NCI-H2196 (cell line): Measurements from ENCODE around the gene ACTN2.
"Not testable (repeated sequence)": the region's sequence is repeated elsewhere in the genome, so short reads cannot be mapped to it uniquely, and the experiment has no call there.

Experiments
- DNase-seq: peaks from one replicate; lab custom pipeline; 2025; ENCODE audit not compliant: unreplicated experiment; lab: John Stamatoyannopoulos, UW

Gene ACTN2

GRCh38 chr1:236685917-236686814 is at the start of gene ACTN2:
Gene ACTN2, plus strand, starts transcription at chr1:236686499. Its CDS starts 175 bp downstream, at chr1:236686674.
- DNase-seq, result no peak

- no peak for DNase-seq
Measured at GRCh38 chr1:236638945-236639344, 47.4 kb upstream of the ACTN2 start.

GRCh38 chr1:236639686-236640085 is 46.6 kb upstream of the ACTN2 start:
- no peak for DNase-seq

GRCh38 chr1:236642763-236643162 is 43.5 kb upstream of the ACTN2 start:
- no peak for DNase-seq

- no peak for DNase-seq
Measured at GRCh38 chr1:236645016-236645680, 41.2 kb upstream of the ACTN2 start.

- no peak for DNase-seq
Measured at GRCh38 chr1:236654511-236654910, 31.8 kb upstream of the ACTN2 start.

GRCh38 chr1:236654957-236655356 is 31.3 kb upstream of the ACTN2 start:
- no peak for DNase-seq

- DNase-seq, result no peak
Measured at GRCh38 chr1:236657398-236657797, 28.9 kb upstream of the ACTN2 start.

- no peak for DNase-seq
Measured at GRCh38 chr1:236659792-236660587, 26.3 kb upstream of the ACTN2 start.

GRCh38 chr1:236663934-236664333 is 22.4 kb upstream of the ACTN2 start:
- DNase-seq, result no peak

- DNase-seq, result not testable (repeated sequence)
Measured at GRCh38 chr1:236668909-236669308, 17.4 kb upstream of the ACTN2 start.

GRCh38 chr1:236670060-236670459 is 16.2 kb upstream of the ACTN2 start:
- DNase-seq, result no peak

GRCh38 chr1:236673289-236673919 is 12.9 kb upstream of the ACTN2 start:
- DNase-seq, result no peak

- DNase-seq, result no peak
Measured at GRCh38 chr1:236677641-236678235, 8.6 kb upstream of the ACTN2 start.

- DNase-seq, result no peak
Measured at GRCh38 chr1:236681219-236681618, 5.1 kb upstream of the ACTN2 start.

- DNase-seq, result no peak
Measured at GRCh38 chr1:236685205-236685916, 938 bp upstream of the ACTN2 start.

- DNase-seq, result no peak
Measured at GRCh38 chr1:236686815-236687160, 489 bp downstream of the ACTN2 start.

- no peak for DNase-seq
Measured at GRCh38 chr1:236687273-236687672, 974 bp downstream of the ACTN2 start.

- DNase-seq, result no peak
Measured at GRCh38 chr1:236688705-236689104, 2.4 kb downstream of the ACTN2 start.
